Thoracic aorta (tissue), 2 donors: ENCODE results near the gene XPOT. TPM values are rescaled to one million over a fixed set of nuclear protein-coding genes. Genes with fewer than 3 reads are reported as not detected.

Source experiments
- ATAC-seq: fragments of 150-250 bp; one replicate; pipeline ENCODE4 v1.8.0; 2017; ENCODE audit warnings: low read depth; ENCODE audit not compliant: insufficient number of reproducible peaks, low FRiP score
- DNase-seq: peaks from one replicate; pipeline ENCODE4 v3.0.0-alpha.2; 2020; ENCODE audit warnings: low spot score
- H3K27ac ChIP-seq, 2 donors: fragments of 200-600 bp; sonication (generic); 1 replicate in 1 of 2; 2 replicates in 1 of 2; pipeline ENCODE4 v1.5.1; 2016; ENCODE audit warnings: mild to moderate bottlenecking in 2 of 2, moderate library complexity in 2 of 2
- H3K27me3 ChIP-seq: fragments of 200-600 bp; sonication (generic); replicated peaks from 2 replicates; pipeline ENCODE4 v1.6.0; 2016; ENCODE audit warnings: mild to moderate bottlenecking; ENCODE audit not compliant: insufficient read depth
- H3K36me3 ChIP-seq: fragments of 200-600 bp; sonication (generic); one replicate; pipeline ENCODE4 v1.5.1; 2016
- H3K4me1 ChIP-seq, 2 donors: fragments of 200-600 bp; sonication (generic); 1 replicate in 1 of 2; 2 replicates in 1 of 2; pipeline versions ENCODE4 v1.5.1 to v1.6.0; 2016; ENCODE audit warnings: low read depth in 2 of 2, mild to moderate bottlenecking in 1 of 2; ENCODE audit not compliant: control insufficient read depth in 1 of 2
- H3K4me3 ChIP-seq: fragments of 200-600 bp; sonication (generic); 2 replicates; pipeline ENCODE4 v1.5.1; 2016; ENCODE audit warnings: mild to moderate bottlenecking
- H3K9me3 ChIP-seq: fragments of 200-600 bp; sonication (generic); 2 replicates; pipeline ENCODE4 v1.5.1; 2016
- total RNA-seq, 2 donors: library from RNA; depleted of rRNA; stranded (reverse); fragments of >200 nt; gene quantifications; one replicate each; pipeline versions ENCODE4 v1.1.0 to v1.2.3, GENCODE V29; 2016
- TF ChIP-seq, protein P1 (sequence below): fragments of 200-600 bp; sonication (generic); IDR thresholded peaks from one replicate; pipeline ENCODE4 v1.5.1; 2019; ENCODE audit warnings: antibody characterized with exemption

Gene XPOT
- total RNA-seq, 2 donors from 2014 or later: 50.1 to 53.0 TPM

DNA sequence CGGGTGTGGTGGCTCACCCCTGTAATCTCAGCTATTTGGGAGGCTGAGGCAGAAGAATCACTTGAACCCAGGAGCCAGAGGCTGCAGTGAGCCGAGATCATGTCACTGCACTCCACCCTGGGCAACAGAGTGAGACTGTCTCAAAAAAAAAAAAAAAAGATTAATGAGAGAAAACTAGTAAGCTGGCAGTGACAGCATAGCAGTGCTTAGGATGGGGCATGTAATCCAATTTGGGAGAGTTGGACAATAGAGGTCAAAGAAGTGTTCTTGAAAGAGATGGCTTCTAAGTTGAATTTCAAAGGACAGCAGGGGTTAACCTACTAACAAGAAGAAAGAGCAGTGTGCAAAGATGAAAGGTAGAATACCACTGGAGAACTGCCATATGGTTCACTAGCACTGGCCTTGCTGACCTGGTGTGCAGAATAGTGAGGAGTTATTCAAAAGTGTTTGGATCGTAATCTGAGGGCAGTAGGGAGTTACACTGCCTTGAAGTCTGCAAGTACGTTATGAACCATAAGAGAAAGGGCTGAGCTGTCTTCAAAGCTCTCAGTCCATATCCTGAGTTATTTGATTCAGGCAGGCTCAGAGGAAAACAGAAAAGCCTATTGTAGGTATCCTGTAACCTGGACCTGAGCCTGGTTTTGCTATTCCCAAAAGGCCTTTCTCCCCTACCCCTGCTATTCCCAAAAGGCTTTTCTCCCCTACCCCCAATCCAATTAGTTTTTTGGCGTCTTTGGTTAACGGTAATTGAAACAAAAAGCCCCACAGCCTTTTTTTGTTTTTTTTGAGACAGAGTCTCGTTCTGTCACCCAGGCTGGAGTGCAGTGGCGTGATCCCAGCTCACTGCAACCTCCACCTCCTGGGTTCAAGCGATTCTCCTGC is 3.4 kb downstream of the XPOT start:
- Histone ChIP-seq H3K9me3 (no peaks in the 10 kb centered on the region), H3K27me3 (no peaks in the 10 kb centered on the region), H3K4me1 (peaks cover 5 to 16% of the 10 kb centered on the region in 2 donors), H3K36me3 (peaks cover 20% of the 10 kb centered on the region), H3K4me3 (no peak overlapping the region), H3K27ac (no peak overlapping the region)
- TF ChIP-seq, protein P1, sequence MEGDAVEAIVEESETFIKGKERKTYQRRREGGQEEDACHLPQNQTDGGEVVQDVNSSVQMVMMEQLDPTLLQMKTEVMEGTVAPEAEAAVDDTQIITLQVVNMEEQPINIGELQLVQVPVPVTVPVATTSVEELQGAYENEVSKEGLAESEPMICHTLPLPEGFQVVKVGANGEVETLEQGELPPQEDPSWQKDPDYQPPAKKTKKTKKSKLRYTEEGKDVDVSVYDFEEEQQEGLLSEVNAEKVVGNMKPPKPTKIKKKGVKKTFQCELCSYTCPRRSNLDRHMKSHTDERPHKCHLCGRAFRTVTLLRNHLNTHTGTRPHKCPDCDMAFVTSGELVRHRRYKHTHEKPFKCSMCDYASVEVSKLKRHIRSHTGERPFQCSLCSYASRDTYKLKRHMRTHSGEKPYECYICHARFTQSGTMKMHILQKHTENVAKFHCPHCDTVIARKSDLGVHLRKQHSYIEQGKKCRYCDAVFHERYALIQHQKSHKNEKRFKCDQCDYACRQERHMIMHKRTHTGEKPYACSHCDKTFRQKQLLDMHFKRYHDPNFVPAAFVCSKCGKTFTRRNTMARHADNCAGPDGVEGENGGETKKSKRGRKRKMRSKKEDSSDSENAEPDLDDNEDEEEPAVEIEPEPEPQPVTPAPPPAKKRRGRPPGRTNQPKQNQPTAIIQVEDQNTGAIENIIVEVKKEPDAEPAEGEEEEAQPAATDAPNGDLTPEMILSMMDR: no peak
- no peak for ATAC-seq
- no peak for DNase-seq

- Histone ChIP-seq H3K36me3 (peaks cover 36% of the 10 kb centered on the region), H3K4me3 (no peak overlapping the region), H3K27me3 (no peaks in the 10 kb centered on the region), H3K9me3 (no peaks in the 10 kb centered on the region), H3K4me1 (peaks cover 0 to 6% of the 10 kb centered on the region in 2 donors), H3K27ac (no peak overlapping the region)
- no peak for DNase-seq
- no peak for ATAC-seq
- TF ChIP-seq, protein P1: no peak
Measured at GRCh38 chr12:64411427-64411826, 7.2 kb downstream of the XPOT start.

- no peak overlapping the region for H3K4me3 ChIP-seq
- DNase-seq: no peak
- peaks cover 0 to 4% of the 10 kb centered on the region in 2 donors for H3K4me1 ChIP-seq
- TF ChIP-seq, protein P1: no peak
- H3K36me3 ChIP-seq: peaks cover 46% of the 10 kb centered on the region
- H3K27ac ChIP-seq: no peak overlapping the region
- no peaks in the 10 kb centered on the region for H3K9me3 ChIP-seq
- ATAC-seq: no peak
- H3K27me3 ChIP-seq: no peaks in the 10 kb centered on the region
Measured at GRCh38 chr12:64412459-64412858, 8.3 kb downstream of the XPOT start.

DNA sequence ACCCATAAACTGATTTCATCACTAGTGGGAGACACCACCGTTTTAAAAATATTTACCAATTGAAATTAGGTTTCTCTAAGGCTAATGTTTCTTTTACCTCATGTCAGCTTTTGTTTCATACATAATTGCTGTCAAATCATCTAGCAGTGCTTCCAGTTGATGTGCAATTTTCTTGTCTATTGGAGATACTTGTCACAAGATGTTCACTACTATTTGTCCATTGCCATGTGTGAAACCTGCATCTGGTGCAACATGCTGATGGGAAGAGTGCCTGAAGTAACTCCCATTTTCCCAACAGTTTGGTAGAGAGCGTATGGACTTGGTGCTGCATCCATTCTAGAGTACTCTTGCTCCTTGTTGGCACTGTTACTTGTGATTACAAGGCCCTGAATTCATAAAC is 9.7 kb downstream of the XPOT start:
- ATAC-seq (no peak), DNase-seq (no peak)
- TF ChIP-seq, protein P1: no peak
- H3K4me1 ChIP-seq: no peaks in the 10 kb centered on the region
- no peaks in the 10 kb centered on the region for H3K27me3 ChIP-seq
- H3K27ac ChIP-seq: no peak overlapping the region
- H3K4me3 ChIP-seq: no peak overlapping the region
- peaks cover 58% of the 10 kb centered on the region for H3K36me3 ChIP-seq
- H3K9me3 ChIP-seq: no peaks in the 10 kb centered on the region

DNA sequence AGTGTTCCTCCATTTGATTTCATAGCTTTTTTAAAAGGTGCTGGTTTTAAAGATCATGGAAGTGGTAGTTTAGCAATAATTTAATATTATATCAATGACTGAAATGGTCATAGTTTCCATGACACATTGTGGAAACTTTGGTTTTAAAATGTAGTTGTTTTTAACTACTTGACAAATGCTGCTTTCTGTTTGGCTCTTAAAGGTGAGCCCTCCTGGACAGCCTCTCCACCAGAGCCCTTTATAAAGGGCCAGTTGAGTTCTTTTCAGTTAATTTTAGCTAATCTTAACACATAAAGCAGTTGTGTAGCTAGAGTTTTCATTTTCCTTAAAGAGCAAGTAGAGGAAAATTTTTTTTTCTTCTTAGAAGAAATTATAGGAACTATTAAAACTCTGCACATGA is 14.0 kb downstream of the XPOT start:
- ATAC-seq (no peak), DNase-seq (no peak)
- Histone ChIP-seq H3K36me3 (peaks cover 59% of the 10 kb centered on the region), H3K4me1 (no peaks in the 10 kb centered on the region), H3K4me3 (no peak overlapping the region), H3K9me3 (no peaks in the 10 kb centered on the region), H3K27me3 (no peaks in the 10 kb centered on the region), H3K27ac (no peak overlapping the region)
- TF ChIP-seq, protein P1: no peak
